Measurements from ENCODE around the gene STAT2. TPM values are rescaled to one million over a fixed set of nuclear protein-coding genes. Genes with fewer than 3 reads are reported as not detected.
"Not testable (repeated sequence)": the region's sequence is repeated elsewhere in the genome, so short reads cannot be mapped to it uniquely, and the experiment has no call there.

Gene STAT2
- total RNA-seq, 1 donor from 2014 or later, result 34.9 TPM

DNA sequence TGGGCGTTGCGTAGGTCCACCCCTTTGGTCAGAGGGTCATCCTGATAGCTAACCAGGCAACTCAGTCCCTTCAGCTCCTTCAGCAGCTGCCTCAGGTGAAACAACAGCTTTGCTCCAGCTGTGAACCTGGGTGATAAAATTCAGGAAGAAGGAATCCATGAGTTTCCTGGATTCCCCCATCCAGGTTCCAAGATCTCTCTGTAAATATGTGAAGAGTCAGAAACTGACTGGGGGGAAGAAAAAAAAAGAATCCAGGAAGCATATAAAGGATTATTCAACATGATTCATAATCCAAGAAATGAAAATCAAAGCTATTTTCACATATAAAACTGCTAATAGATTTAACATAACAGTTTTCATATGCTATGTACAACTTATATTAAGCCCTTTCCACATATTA lies 8.6 kb downstream of the STAT2 start:
- TF ChIP-seq, protein P1, sequence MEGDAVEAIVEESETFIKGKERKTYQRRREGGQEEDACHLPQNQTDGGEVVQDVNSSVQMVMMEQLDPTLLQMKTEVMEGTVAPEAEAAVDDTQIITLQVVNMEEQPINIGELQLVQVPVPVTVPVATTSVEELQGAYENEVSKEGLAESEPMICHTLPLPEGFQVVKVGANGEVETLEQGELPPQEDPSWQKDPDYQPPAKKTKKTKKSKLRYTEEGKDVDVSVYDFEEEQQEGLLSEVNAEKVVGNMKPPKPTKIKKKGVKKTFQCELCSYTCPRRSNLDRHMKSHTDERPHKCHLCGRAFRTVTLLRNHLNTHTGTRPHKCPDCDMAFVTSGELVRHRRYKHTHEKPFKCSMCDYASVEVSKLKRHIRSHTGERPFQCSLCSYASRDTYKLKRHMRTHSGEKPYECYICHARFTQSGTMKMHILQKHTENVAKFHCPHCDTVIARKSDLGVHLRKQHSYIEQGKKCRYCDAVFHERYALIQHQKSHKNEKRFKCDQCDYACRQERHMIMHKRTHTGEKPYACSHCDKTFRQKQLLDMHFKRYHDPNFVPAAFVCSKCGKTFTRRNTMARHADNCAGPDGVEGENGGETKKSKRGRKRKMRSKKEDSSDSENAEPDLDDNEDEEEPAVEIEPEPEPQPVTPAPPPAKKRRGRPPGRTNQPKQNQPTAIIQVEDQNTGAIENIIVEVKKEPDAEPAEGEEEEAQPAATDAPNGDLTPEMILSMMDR (IDR thresholded peaks at IDR 0.05; ENCODE audit: borderline replicate concordance), result no peak
- Histone ChIP-seq H3K4me1 (no peaks in the 10 kb centered on the region), H3K36me3 (peaks cover 98% of the 10 kb centered on the region), H3K27me3 (ENCODE audit: low read depth) (no peaks in the 10 kb centered on the region), H3K27ac (replicated peaks) (no peak overlapping the region), H3K4me3 (no peak overlapping the region), H3K9me3 (replicated peaks) (no peaks in the 10 kb centered on the region)
- no peak for DNase-seq
- intact Hi-C loops (cut with micrococcal nuclease), result loop anchor here (10.0 kb wide), 1 partner anchor 113 kb away; the partner anchor contains the start of gene SPRYD4

DNA sequence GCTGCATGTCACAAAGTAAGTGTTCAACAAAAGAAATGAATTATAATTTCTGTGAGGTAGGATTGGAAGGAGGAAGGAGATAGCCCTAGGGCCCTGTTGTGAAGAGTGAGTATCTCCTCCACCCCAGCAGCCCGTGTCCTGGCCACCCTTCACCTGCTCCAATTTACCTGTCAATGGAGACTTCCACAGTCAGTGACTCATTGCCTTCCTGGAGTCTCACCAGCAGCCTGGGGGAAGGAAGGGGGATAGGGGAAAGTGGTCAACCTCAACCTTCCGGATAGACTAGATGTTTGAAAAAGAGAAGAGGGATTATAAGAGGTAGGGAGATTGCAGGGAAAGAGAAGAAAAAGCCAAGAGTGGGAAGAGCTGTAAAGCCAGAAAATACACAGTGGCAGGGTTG lies 9.2 kb downstream of the STAT2 start:
- Histone ChIP-seq H3K4me3 (no peak overlapping the region), H3K9me3 (replicated peaks) (no peaks in the 10 kb centered on the region), H3K27me3 (ENCODE audit: low read depth) (no peaks in the 10 kb centered on the region), H3K36me3 (peaks cover 98% of the 10 kb centered on the region), H3K4me1 (no peaks in the 10 kb centered on the region), H3K27ac (replicated peaks) (no peak overlapping the region)
- intact Hi-C loops (cut with micrococcal nuclease), result loop anchor here (10.0 kb wide), 1 partner anchor 114 kb away; the partner anchor contains the start of gene SPRYD4
- no peak for DNase-seq
- TF ChIP-seq, protein P1 (IDR thresholded peaks at IDR 0.05; ENCODE audit: borderline replicate concordance), result no peak

DNA sequence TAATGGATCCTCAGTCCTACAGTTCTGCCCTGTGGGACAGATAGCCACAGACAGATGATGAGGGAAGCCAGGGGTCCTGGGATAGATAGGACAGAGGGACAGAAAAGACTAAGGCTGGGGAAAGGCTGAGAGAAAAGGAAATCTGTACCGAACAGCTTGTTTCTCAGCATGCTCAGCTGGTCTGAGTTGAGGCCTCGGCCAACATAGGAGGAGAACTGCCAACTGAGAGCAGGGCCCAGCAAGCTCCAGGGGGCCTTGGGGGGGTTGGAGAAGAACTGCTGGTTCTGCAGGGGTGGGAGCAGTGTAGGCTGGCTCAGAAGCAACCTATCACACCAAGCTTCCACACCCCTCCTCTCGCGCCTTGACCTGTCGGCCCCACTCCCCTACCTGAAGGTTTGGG lies 11.1 kb downstream of the STAT2 start:
- H3K4me3 ChIP-seq, result no peak overlapping the region
- intact Hi-C loops (cut with micrococcal nuclease), result no loop called here
- H3K36me3 ChIP-seq, result peaks cover 95% of the 10 kb centered on the region
- H3K9me3 ChIP-seq (replicated peaks), result no peaks in the 10 kb centered on the region
- DNase-seq, result no peak
- H3K4me1 ChIP-seq, result no peaks in the 10 kb centered on the region
- TF ChIP-seq, protein P1 (IDR thresholded peaks at IDR 0.05; ENCODE audit: borderline replicate concordance), result no peak
- no peak overlapping the region for H3K27ac ChIP-seq (replicated peaks)
- no peaks in the 10 kb centered on the region for H3K27me3 ChIP-seq (ENCODE audit: low read depth)

DNA sequence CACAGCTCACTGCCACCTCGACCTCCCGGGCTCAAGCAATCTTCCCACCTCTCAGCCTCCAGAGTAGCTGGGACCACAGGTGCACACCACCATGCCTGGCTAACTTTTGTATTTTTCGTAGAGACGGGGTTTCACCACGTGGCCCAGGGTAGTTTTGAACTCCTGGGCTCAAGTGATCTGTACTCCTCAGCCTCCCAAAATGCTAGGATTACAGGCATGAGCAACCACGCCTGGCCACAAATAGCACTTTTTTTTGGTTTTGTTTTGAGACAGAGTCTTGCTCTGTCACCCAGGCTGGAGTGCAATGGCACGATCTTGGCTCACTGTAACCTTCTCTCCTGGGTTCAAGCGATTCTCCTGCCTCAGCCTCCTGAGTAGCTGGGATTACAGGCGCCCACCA lies 12.7 kb downstream of the STAT2 start:
- intact Hi-C loops (cut with micrococcal nuclease); H3K4me1 ChIP-seq; H3K27ac ChIP-seq (replicated peaks); H3K27me3 ChIP-seq (ENCODE audit: low read depth); H3K4me3 ChIP-seq; DNase-seq; H3K9me3 ChIP-seq (replicated peaks): not testable (repeated sequence)
- H3K36me3 ChIP-seq, result peaks cover 95% of the 10 kb centered on the region

DNA sequence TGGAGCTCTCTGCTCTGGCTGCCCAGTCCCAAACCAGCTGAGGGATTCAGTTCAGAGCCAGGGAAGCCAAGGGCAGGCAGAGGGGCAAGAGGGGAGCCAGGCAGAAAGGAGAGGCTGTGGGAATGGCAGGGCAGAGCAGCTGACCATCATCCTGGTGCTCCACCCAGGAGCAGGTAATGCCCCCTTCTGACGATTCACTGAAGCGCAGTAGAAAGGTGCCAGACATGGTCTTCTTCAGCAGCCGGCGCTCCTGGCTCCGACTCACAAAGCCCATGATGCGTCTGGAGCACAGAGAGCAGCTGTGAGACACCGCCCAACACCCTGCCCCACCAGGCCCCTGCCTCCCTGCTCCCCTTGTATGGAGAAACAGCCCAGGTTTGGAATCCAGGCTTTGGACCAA lies 13.2 kb downstream of the STAT2 start:
- no peak overlapping the region for H3K4me3 ChIP-seq
- no peaks in the 10 kb centered on the region for H3K9me3 ChIP-seq (replicated peaks)
- intact Hi-C loops (cut with micrococcal nuclease), result no loop called here
- TF ChIP-seq, protein P1 (IDR thresholded peaks at IDR 0.05; ENCODE audit: borderline replicate concordance), result no peak
- no peaks in the 10 kb centered on the region for H3K27me3 ChIP-seq (ENCODE audit: low read depth)
- H3K4me1 ChIP-seq, result no peaks in the 10 kb centered on the region
- no peak for DNase-seq
- peaks cover 93% of the 10 kb centered on the region for H3K36me3 ChIP-seq
- no peak overlapping the region for H3K27ac ChIP-seq (replicated peaks)

DNA sequence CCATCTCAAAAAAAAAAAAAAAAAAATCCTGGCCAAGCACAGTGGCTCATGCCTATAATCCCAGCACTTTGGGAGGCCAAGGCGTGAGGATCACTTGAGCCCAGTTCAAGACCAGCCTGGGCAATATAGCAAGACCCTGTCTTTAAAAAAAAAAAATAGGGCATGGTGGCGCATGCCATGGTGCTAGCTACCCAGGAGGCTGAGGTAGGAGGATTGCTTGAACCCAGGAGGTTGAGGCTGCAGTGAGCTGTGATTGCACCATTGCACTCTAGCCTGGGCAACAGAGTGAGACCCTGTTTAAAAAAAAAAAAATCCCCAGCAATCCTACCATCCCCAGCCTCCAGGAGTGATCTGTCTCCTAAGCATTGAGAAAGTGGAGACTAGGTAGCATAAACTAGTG lies 17.6 kb downstream of the STAT2 start:
- intact Hi-C loops (cut with micrococcal nuclease); H3K27ac ChIP-seq (replicated peaks); H3K27me3 ChIP-seq (ENCODE audit: low read depth); H3K4me1 ChIP-seq; DNase-seq; H3K4me3 ChIP-seq; H3K9me3 ChIP-seq (replicated peaks): not testable (repeated sequence)
- H3K36me3 ChIP-seq, result peaks cover 51% of the 10 kb centered on the region

DNA sequence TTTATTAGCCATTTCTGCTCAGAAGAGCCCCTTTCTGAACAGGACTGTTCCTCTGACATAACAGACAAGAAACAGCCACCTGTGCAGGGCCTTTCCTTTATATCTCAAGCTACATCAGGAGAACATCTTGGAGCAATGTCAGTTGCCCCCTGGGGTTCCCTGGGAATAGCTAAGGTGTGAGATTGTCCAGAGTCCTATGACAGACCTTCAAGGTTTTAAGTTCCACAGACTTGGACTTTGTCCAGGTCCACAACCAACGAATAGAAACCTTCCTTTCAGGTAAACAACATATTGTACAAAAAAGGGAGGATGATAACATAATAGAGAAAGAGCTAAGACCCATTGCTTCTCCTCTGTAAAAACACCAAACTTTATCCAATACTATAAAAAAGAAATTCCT lies 18.3 kb downstream of the STAT2 start:
- TF ChIP-seq, protein P1 (IDR thresholded peaks at IDR 0.05; ENCODE audit: borderline replicate concordance), result no peak
- intact Hi-C loops (cut with micrococcal nuclease), result no loop called here
- no peak overlapping the region for H3K4me3 ChIP-seq

More for the DNA sequence above, 18.3 kb downstream of the STAT2 start:
- Histone ChIP-seq H3K27me3 (ENCODE audit: low read depth) (no peaks in the 10 kb centered on the region), H3K27ac (replicated peaks) (no peak overlapping the region), H3K9me3 (replicated peaks) (no peaks in the 10 kb centered on the region), H3K4me1 (no peaks in the 10 kb centered on the region), H3K36me3 (peaks cover 44% of the 10 kb centered on the region)
- no peak for DNase-seq
